ENCODE measurements around the gene IMMT. TPM values are rescaled to one million over a fixed set of nuclear protein-coding genes. Genes with fewer than 3 reads are reported as not detected.
A peak's percentile ranks its signal among the peaks of the same experiment; 100 is the strongest.

The IMMT gene
- total RNA-seq, 6 experiments from 2014 or later, result 83.0 to 93.4 (median 87.6) TPM

GRCh38 chr2:86213056-86213455, 17.8 kb upstream of the IMMT start:
- Mint-ChIP-seq H3K4me3 (no peak overlapping the region), H3K9me3 (no peaks in the 10 kb centered on the region), H3K27me3 (ENCODE audit: insufficient read depth) (no peaks in the 10 kb centered on the region; the same call in 1 of the 2 replicates), H3K27ac (peak overlapping the region; percentile 31; the same call in 1 of the 2 replicates), H3K4me1 (ENCODE audit: low read depth) (peaks cover 46% of the 10 kb centered on the region), H3K36me3 (ENCODE audit: low read depth) (peaks cover 34% of the 10 kb centered on the region)
- no peak for TF ChIP-seq CTCF (IDR thresholded peaks at IDR 0.05)
- no peak for DNase-seq

- no peak overlapping the region for H3K27ac Mint-ChIP-seq
- no peak for DNase-seq
- H3K9me3 Mint-ChIP-seq, result no peaks in the 10 kb centered on the region
- H3K36me3 Mint-ChIP-seq (ENCODE audit: low read depth), result peaks cover 39% of the 10 kb centered on the region
- H3K27me3 Mint-ChIP-seq (ENCODE audit: insufficient read depth), result no peaks in the 10 kb centered on the region; the same call in 1 of the 2 replicates
- H3K4me1 Mint-ChIP-seq (ENCODE audit: low read depth), result peaks cover 34% of the 10 kb centered on the region
- TF ChIP-seq CTCF (IDR thresholded peaks at IDR 0.05), result no peak
- H3K4me3 Mint-ChIP-seq, result no peak overlapping the region
Measured at GRCh38 chr2:86211796-86212188, 16.5 kb upstream of the IMMT start.

GRCh38 chr2:86211033-86211795, 16.0 kb upstream of the IMMT start:
- Mint-ChIP-seq H3K36me3 (ENCODE audit: low read depth) (peaks cover 43% of the 10 kb centered on the region), H3K4me3 (no peak overlapping the region), H3K27ac (no peak overlapping the region), H3K4me1 (ENCODE audit: low read depth) (peaks cover 28% of the 10 kb centered on the region), H3K27me3 (ENCODE audit: insufficient read depth) (no peaks in the 10 kb centered on the region; the same call in 1 of the 2 replicates), H3K9me3 (no peaks in the 10 kb centered on the region)
- DNase-seq, result no peak
- no peak for TF ChIP-seq CTCF (IDR thresholded peaks at IDR 0.05)

- Mint-ChIP-seq H3K4me3 (no peak overlapping the region), H3K27me3 (ENCODE audit: insufficient read depth) (no peaks in the 10 kb centered on the region), H3K4me1 (ENCODE audit: low read depth) (peaks cover 31% of the 10 kb centered on the region), H3K27ac (no peak overlapping the region), H3K36me3 (ENCODE audit: low read depth) (peaks cover 19% of the 10 kb centered on the region; the same call in 1 of the 2 replicates), H3K9me3 (no peaks in the 10 kb centered on the region)
- no peak for TF ChIP-seq CTCF (IDR thresholded peaks at IDR 0.05)
- DNase-seq, result no peak
Measured at GRCh38 chr2:86204458-86204857, 9.2 kb upstream of the IMMT start.

- H3K9me3 Mint-ChIP-seq, result no peaks in the 10 kb centered on the region
- no peak for TF ChIP-seq CTCF (IDR thresholded peaks at IDR 0.05)
- H3K4me1 Mint-ChIP-seq (ENCODE audit: low read depth), result peaks cover 31% of the 10 kb centered on the region
- peaks cover 15% of the 10 kb centered on the region; the same call in 1 of the 2 replicates for H3K36me3 Mint-ChIP-seq (ENCODE audit: low read depth)
- H3K27me3 Mint-ChIP-seq (ENCODE audit: insufficient read depth), result peaks cover 2% of the 10 kb centered on the region
- no peak overlapping the region for H3K4me3 Mint-ChIP-seq
- DNase-seq, result no peak
- H3K27ac Mint-ChIP-seq, result no peak overlapping the region; the same call in 1 of the 2 replicates
Measured at GRCh38 chr2:86203614-86204013, 8.4 kb upstream of the IMMT start.

Measured in HFFc6 (cell line).